Hematopoietic multipotent progenitor cell (in vitro differentiated cells): ENCODE measurements around the gene HAPLN2. TPM values are rescaled to one million over a fixed set of nuclear protein-coding genes. Genes with fewer than 3 reads are reported as not detected.

ENCODE experiments used
- DNase-seq, 3 donors: peaks; one replicate each; pipeline ENCODE4 v3.0.0-alpha.2; 2011 to 2015; ENCODE audit warnings: low read depth in 2 of 3, low spot score in 2 of 3
- total RNA-seq: library from RNA; depleted of rRNA; stranded (reverse); fragments of >200 nt; gene quantifications from one replicate; pipeline ENCODE4 v1.2.3, GENCODE V29; 2012

HAPLN2 gene
- total RNA-seq, 1 donor = under 0.01 TPM

- DNase-seq = no peak
Measured at GRCh38 chr1:156659661-156659987, 40.4 kb downstream of the HAPLN2 start.

GRCh38 chr1:156659988-156660751 is 41.0 kb downstream of the HAPLN2 start:
- DNase-seq = peak; percentile 85 to 96 (median 95)

- DNase-seq = no peak
Measured at GRCh38 chr1:156660752-156661112, 41.5 kb downstream of the HAPLN2 start.

- DNase-seq = no peak
Measured at GRCh38 chr1:156662005-156662799, 43.0 kb downstream of the HAPLN2 start.

GRCh38 chr1:156662800-156663055 is 43.5 kb downstream of the HAPLN2 start:
- DNase-seq = no peak

GRCh38 chr1:156663178-156663577 is 44.0 kb downstream of the HAPLN2 start:
- no peak for DNase-seq

GRCh38 chr1:156664046-156664766 is 45.0 kb downstream of the HAPLN2 start:
- DNase-seq = no peak

- peak in 1 of 3 donors; percentile 41 for DNase-seq
Measured at GRCh38 chr1:156664767-156665411, 45.7 kb downstream of the HAPLN2 start.

GRCh38 chr1:156665539-156665938 is 46.3 kb downstream of the HAPLN2 start:
- DNase-seq = no peak

GRCh38 chr1:156666862-156667609 is 47.8 kb downstream of the HAPLN2 start:
- no peak for DNase-seq

GRCh38 chr1:156667610-156667967 is 48.4 kb downstream of the HAPLN2 start:
- DNase-seq = no peak

- no peak for DNase-seq
Measured at GRCh38 chr1:156667968-156668709, 48.9 kb downstream of the HAPLN2 start.

- no peak for DNase-seq
Measured at GRCh38 chr1:156668801-156669637, 49.8 kb downstream of the HAPLN2 start.

GRCh38 chr1:156669794-156670193 is 50.6 kb downstream of the HAPLN2 start:
- no peak for DNase-seq

GRCh38 chr1:156670359-156670758 is 51.1 kb downstream of the HAPLN2 start:
- no peak for DNase-seq

- DNase-seq = no peak
Measured at GRCh38 chr1:156670791-156671190, 51.6 kb downstream of the HAPLN2 start.

- no peak for DNase-seq
Measured at GRCh38 chr1:156671804-156672203, 52.6 kb downstream of the HAPLN2 start.

- no peak for DNase-seq
Measured at GRCh38 chr1:156673387-156674121, 54.3 kb downstream of the HAPLN2 start.
